H9 (cell line): Measurements from ENCODE around the gene ACOT13. TPM values are rescaled to one million over a fixed set of nuclear protein-coding genes. Genes with fewer than 3 reads are reported as not detected.
"Not testable (repeated sequence)": the region's sequence is repeated elsewhere in the genome, so short reads cannot be mapped to it uniquely, and the experiment has no call there.

Source experiments
- DNase-seq: peaks from one replicate; pipeline ENCODE4 v3.0.0-alpha.2; 2017
- H2AFZ ChIP-seq: one replicate; pipeline ENCODE4 v1.6.1; 2013; ENCODE audit warnings: mild to moderate bottlenecking, low read length, control low read depth, moderate library complexity
- H2AK5ac ChIP-seq: 2 replicates; pipeline ENCODE4 v1.6.1; 2013; ENCODE audit warnings: low read length, control low read depth, mixed read lengths; ENCODE audit not compliant: insufficient read length
- H2BK120ac ChIP-seq: one replicate; pipeline ENCODE4 v1.6.1; 2013; ENCODE audit warnings: low read depth, mild to moderate bottlenecking, low read length, control low read depth, inconsistent platforms; ENCODE audit not compliant: poor library complexity, severe bottlenecking
- H2BK12ac ChIP-seq: 2 replicates; pipeline ENCODE4 v1.6.1; 2013; ENCODE audit warnings: low read length, control low read depth, mixed read lengths, low read depth; ENCODE audit not compliant: insufficient read length
- H2BK15ac ChIP-seq: 2 replicates; pipeline ENCODE4 v1.6.1; 2013; ENCODE audit warnings: low read depth, low read length, control low read depth
- H2BK20ac ChIP-seq: one replicate; pipeline ENCODE4 v1.6.1; 2013; ENCODE audit warnings: low read depth, mild to moderate bottlenecking, low read length, control low read depth, inconsistent platforms; ENCODE audit not compliant: poor library complexity, severe bottlenecking
- H2BK5ac ChIP-seq: 2 replicates; pipeline ENCODE4 v1.6.1; 2013; ENCODE audit warnings: low read length, control low read depth, mixed read lengths; ENCODE audit not compliant: insufficient read length
- H3K14ac ChIP-seq: 2 replicates; pipeline ENCODE4 v1.6.1; 2013; ENCODE audit warnings: low read length, control low read depth; ENCODE audit not compliant: insufficient read depth
- H3K18ac ChIP-seq: 2 replicates; pipeline ENCODE4 v1.6.1; 2013; ENCODE audit warnings: low read depth, mild to moderate bottlenecking, mixed read lengths, low read length, control low read depth; ENCODE audit not compliant: insufficient read length
- H3K23ac ChIP-seq: 2 replicates; pipeline ENCODE4 v1.6.1; 2013; ENCODE audit warnings: low read length, control low read depth, mixed read lengths, low read depth; ENCODE audit not compliant: insufficient read length
- H3K23me2 ChIP-seq: 2 replicates; pipeline ENCODE4 v1.6.1; 2013; ENCODE audit warnings: low read depth, mild to moderate bottlenecking, mixed read lengths, low read length, control low read depth; ENCODE audit not compliant: insufficient read length, poor library complexity, severe bottlenecking
- H3K27ac ChIP-seq: 2 replicates; pipeline ENCODE4 v1.5.1; 2013; ENCODE audit warnings: low read length, control low read depth, mixed read lengths, low read depth; ENCODE audit not compliant: insufficient read length
- H3K27me3 ChIP-seq: 2 replicates; pipeline ENCODE4 v1.6.1; 2013; ENCODE audit warnings: low read length, control low read depth, inconsistent platforms; ENCODE audit not compliant: insufficient read depth
- H3K4ac ChIP-seq: 2 replicates; pipeline ENCODE4 v1.6.1; 2013; ENCODE audit warnings: low read depth, mild to moderate bottlenecking, control low read depth, inconsistent platforms, low read length, moderate library complexity
- H3K4me1 ChIP-seq: 2 replicates; pipeline ENCODE4 v1.6.1; 2013; ENCODE audit warnings: low read length, control low read depth, inconsistent platforms; ENCODE audit not compliant: insufficient read depth
- H3K4me2 ChIP-seq: 2 replicates; pipeline ENCODE4 v1.6.1; 2013; ENCODE audit warnings: low read length, control low read depth, mixed read lengths; ENCODE audit not compliant: insufficient read length, insufficient read depth
- H3K56ac ChIP-seq: 2 replicates; pipeline ENCODE4 v1.6.1; 2013; ENCODE audit warnings: low read depth, mild to moderate bottlenecking, mixed read lengths, low read length, control low read depth; ENCODE audit not compliant: insufficient read length
- H3K79me1 ChIP-seq: 2 replicates; pipeline ENCODE4 v1.6.1; 2013; ENCODE audit warnings: low read depth, mild to moderate bottlenecking, moderate library complexity, low read length, control low read depth, inconsistent platforms; ENCODE audit not compliant: insufficient read depth, poor library complexity, severe bottlenecking
- H3K79me2 ChIP-seq: 2 replicates; pipeline ENCODE4 v1.6.1; 2013; ENCODE audit warnings: low read length, control low read depth, inconsistent platforms; ENCODE audit not compliant: insufficient read depth
- H3K9ac ChIP-seq: 2 replicates; pipeline ENCODE4 v1.6.1; 2013; ENCODE audit warnings: low read length, control low read depth, mixed read lengths; ENCODE audit not compliant: insufficient read length; ENCODE audit errors: extremely low read depth
- H3K9me3 ChIP-seq: one replicate; pipeline ENCODE4 v1.6.1; 2013; ENCODE audit warnings: low read depth, low read length, inconsistent platforms; ENCODE audit not compliant: control insufficient read depth
- H3T11ph ChIP-seq: one replicate; pipeline ENCODE4 v1.6.1; 2013; ENCODE audit warnings: mild to moderate bottlenecking, low read length, control low read depth, inconsistent platforms
- H4K20me1 ChIP-seq: one replicate; pipeline ENCODE4 v1.6.1; 2013; ENCODE audit not compliant: control insufficient read depth, insufficient read length, insufficient read depth
- H4K5ac ChIP-seq: 2 replicates; pipeline ENCODE4 v1.6.1; 2013; ENCODE audit warnings: low read depth, mild to moderate bottlenecking, mixed read lengths, low read length, control low read depth; ENCODE audit not compliant: insufficient read length
- H4K8ac ChIP-seq: replicated peaks from 2 replicates; pipeline ENCODE4 v1.6.1; 2013; ENCODE audit warnings: low read length, control low read depth, mixed read lengths, low read depth; ENCODE audit not compliant: insufficient read length
- H4K91ac ChIP-seq: 2 replicates; pipeline ENCODE4 v1.6.1; 2013; ENCODE audit warnings: low read depth, mild to moderate bottlenecking, moderate library complexity, mixed read lengths, low read length, control low read depth; ENCODE audit not compliant: insufficient read length
- H3K27ac Mint-ChIP-seq, 3 experiments: 2 replicates in 2 of 3; 3 replicates in 1 of 3; pipeline ENCODE4 v1.8.0; 2020 to 2021; ENCODE audit warnings: mixed read lengths in 3 of 3, mild to moderate bottlenecking in 1 of 3, moderate library complexity in 1 of 3
- H3K27me3 Mint-ChIP-seq: 2 replicates; pipeline ENCODE4 v1.8.0; 2021; ENCODE audit warnings: low read depth, mild to moderate bottlenecking, moderate library complexity, mixed read lengths
- H3K36me3 Mint-ChIP-seq, 3 experiments: 2 replicates in 2 of 3; 3 replicates in 1 of 3; pipeline ENCODE4 v1.8.0; 2020 to 2021; ENCODE audit warnings: low read depth in 3 of 3, mixed read lengths in 3 of 3; ENCODE audit not compliant: insufficient read depth in 1 of 3
- H3K4me1 Mint-ChIP-seq, 2 experiments: 2 replicates each; pipeline ENCODE4 v1.8.0; 2020; ENCODE audit warnings: mixed read lengths in 2 of 2
- H3K4me3 Mint-ChIP-seq, 2 experiments: 2 replicates in 1 of 2; 3 replicates in 1 of 2; pipeline ENCODE4 v1.8.0; 2020 to 2021; ENCODE audit warnings: mild to moderate bottlenecking in 2 of 2, mixed read lengths in 2 of 2, moderate library complexity in 1 of 2
- H3K9me3 Mint-ChIP-seq, 2 experiments: 2 replicates in 1 of 2; 3 replicates in 1 of 2; pipeline ENCODE4 v1.8.0; 2020; ENCODE audit warnings: mild to moderate bottlenecking in 2 of 2, mixed read lengths in 2 of 2, moderate library complexity in 1 of 2
- WGBS: extraction: QIAGEN DNeasy Blood & Tissue Kit; methylation state at CpG from one replicate; pipeline ENCODE4 v1.1.7; 2013; ENCODE audit warnings: missing lambda C conversion rate, low lambda C conversion rate, mixed read lengths; ENCODE audit not compliant: insufficient read length; ENCODE audit errors: extremely low coverage; 5-methylcytosine and 5-hydroxymethylcytosine counted together
- total RNA-seq: library from RNA; stranded (reverse); gene quantifications from 2 replicates; pipeline ENCODE4 v1.2.1, GENCODE V29; 2021
- TF ChIP-seq, protein P1 (sequence below): fragments of 200-600 bp; sonication (generic); conservative IDR thresholded peaks from 3 replicates; pipeline ENCODE4 v1.8.0; 2021; ENCODE audit warnings: antibody characterized with exemption, mild to moderate bottlenecking

ACOT13 gene
- total RNA-seq, 1 experiment from 2014 or later, result 38.0 TPM

DNA sequence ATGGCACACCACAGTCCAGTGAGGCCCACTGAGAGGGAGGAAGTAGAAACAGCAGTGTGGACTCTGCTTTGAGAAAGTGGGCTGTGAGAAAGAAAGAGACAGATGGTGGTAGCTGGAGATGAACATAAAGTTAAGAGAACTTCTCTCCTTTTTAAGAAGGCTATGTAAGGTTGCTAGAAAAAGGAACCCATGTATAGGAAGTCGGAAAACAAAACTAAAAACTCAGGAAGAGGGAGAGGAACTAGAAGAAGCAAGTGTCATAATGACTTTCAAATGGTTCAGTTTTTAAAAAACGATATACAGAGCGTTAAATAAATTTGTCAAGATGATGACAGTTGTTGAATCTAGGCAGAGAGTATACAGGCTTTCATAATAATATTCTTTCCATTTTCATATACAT, 82.4 kb downstream of the ACOT13 start:
- Histone ChIP-seq H3K56ac (no peak overlapping the region), H2AK5ac (no peak overlapping the region), H3K23ac (no peak overlapping the region), H3K14ac (no peak overlapping the region), H3K79me2 (no peaks in the 10 kb centered on the region), H3K27ac (no peak overlapping the region), H2BK5ac (no peak overlapping the region), H4K20me1 (no peaks in the 10 kb centered on the region), H3T11ph (no peak overlapping the region), H3K4me1 (no peaks in the 10 kb centered on the region), H3K9me3 (no peaks in the 10 kb centered on the region), H3K27me3 (no peaks in the 10 kb centered on the region), H2BK20ac (no peak overlapping the region), H3K79me1 (no peaks in the 10 kb centered on the region), H2BK120ac (no peak overlapping the region), H2BK15ac (no peak overlapping the region), H2AFZ (no peak overlapping the region), H4K5ac (no peak overlapping the region), H3K18ac (no peak overlapping the region), H4K8ac (no peak overlapping the region), H4K91ac (no peak overlapping the region), H3K9ac (no peak overlapping the region), H2BK12ac (no peak overlapping the region), H3K4me2 (no peak overlapping the region), H3K4ac (no peak overlapping the region), H3K23me2 (no peaks in the 10 kb centered on the region)
- Mint-ChIP-seq H3K4me1 (no peaks in the 10 kb centered on the region), H3K27me3 (peaks cover 5% of the 10 kb centered on the region; the same call in 1 of the 2 replicates), H3K36me3 (0 out of 7 replicates have a peak, but pooled peaks cover 0 to under 1% (median 0%) of the 10 kb centered on the region in 3 experiments), H3K9me3 (peaks cover 1 to 7% of the 10 kb centered on the region in 2 experiments; a peak in 4 of 5 replicates), H3K27ac (no peak overlapping the region), H3K4me3 (no peak overlapping the region)
- TF ChIP-seq, protein P1, sequence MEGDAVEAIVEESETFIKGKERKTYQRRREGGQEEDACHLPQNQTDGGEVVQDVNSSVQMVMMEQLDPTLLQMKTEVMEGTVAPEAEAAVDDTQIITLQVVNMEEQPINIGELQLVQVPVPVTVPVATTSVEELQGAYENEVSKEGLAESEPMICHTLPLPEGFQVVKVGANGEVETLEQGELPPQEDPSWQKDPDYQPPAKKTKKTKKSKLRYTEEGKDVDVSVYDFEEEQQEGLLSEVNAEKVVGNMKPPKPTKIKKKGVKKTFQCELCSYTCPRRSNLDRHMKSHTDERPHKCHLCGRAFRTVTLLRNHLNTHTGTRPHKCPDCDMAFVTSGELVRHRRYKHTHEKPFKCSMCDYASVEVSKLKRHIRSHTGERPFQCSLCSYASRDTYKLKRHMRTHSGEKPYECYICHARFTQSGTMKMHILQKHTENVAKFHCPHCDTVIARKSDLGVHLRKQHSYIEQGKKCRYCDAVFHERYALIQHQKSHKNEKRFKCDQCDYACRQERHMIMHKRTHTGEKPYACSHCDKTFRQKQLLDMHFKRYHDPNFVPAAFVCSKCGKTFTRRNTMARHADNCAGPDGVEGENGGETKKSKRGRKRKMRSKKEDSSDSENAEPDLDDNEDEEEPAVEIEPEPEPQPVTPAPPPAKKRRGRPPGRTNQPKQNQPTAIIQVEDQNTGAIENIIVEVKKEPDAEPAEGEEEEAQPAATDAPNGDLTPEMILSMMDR, result no peak
- no CpG with 5 or more reads among the region's 3 CpGs for WGBS
- no peak for DNase-seq

GRCh38 chr6:24750878-24751277, 84.0 kb downstream of the ACOT13 start:
- H3K14ac ChIP-seq, H2BK5ac ChIP-seq, H4K8ac ChIP-seq, H4K5ac ChIP-seq, H3K79me1 ChIP-seq, H3K79me2 ChIP-seq, H4K91ac ChIP-seq, H3K18ac ChIP-seq, H3K4ac ChIP-seq, H3K27me3 ChIP-seq, H2BK20ac ChIP-seq, H3K9me3 ChIP-seq, H2BK12ac ChIP-seq, H3K23me2 ChIP-seq, H3K36me3 Mint-ChIP-seq, H2AK5ac ChIP-seq, H2BK15ac ChIP-seq, H3K23ac ChIP-seq, H3K9ac ChIP-seq, H2AFZ ChIP-seq, H3K27ac Mint-ChIP-seq, H3K56ac ChIP-seq, H3T11ph ChIP-seq, DNase-seq, H3K4me3 Mint-ChIP-seq, H3K4me1 ChIP-seq, H3K4me2 ChIP-seq, H4K20me1 ChIP-seq, H3K27me3 Mint-ChIP-seq, H3K27ac ChIP-seq, H2BK120ac ChIP-seq, H3K4me1 Mint-ChIP-seq: not testable (repeated sequence)
- H3K9me3 Mint-ChIP-seq, result peaks cover 6 to 11% of the 10 kb centered on the region in 2 experiments; a peak in 4 of 5 replicates
- WGBS, result no CpG with 5 or more reads among the region's 3 CpGs
